GM21515 (cell line): ENCODE measurements around the gene U2AF1L4.

ENCODE experiments used
- ATAC-seq: cut with Tn5 transposase; IDR thresholded peaks from one replicate; pipeline ENCODE4 v1.9.1; 2021; ENCODE audit not compliant: unreplicated experiment

U2AF1L4 gene

DNA sequence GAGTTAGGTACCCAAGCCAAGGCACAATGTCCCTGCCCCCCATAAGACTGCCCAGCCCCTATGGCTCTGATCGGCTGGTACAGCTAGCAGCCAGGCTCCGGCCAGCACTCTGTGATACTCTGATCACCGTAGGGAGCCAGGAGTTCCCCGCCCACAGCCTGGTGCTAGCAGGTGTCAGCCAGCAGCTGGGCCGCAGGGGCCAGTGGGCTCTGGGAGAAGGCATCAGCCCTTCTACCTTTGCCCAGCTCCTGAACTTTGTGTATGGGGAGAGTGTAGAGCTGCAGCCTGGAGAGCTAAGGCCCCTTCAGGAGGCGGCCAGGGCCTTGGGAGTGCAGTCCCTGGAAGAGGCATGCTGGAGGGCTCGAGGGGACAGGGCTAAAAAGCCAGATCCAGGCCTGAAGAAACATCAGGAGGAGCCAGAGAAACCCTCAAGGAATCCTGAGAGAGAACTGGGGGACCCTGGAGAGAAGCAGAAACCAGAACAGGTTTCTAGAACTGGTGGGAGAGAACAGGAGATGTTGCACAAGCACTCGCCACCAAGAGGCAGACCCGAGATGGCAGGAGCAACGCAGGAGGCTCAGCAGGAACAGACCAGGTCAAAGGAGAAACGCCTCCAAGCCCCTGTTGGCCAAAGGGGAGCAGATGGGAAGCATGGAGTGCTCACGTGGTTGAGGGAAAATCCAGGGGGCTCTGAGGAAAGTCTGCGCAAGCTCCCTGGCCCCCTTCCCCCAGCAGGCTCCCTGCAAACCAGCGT, 30.4 kb downstream of the U2AF1L4 start:
- ATAC-seq, result no peak

DNA sequence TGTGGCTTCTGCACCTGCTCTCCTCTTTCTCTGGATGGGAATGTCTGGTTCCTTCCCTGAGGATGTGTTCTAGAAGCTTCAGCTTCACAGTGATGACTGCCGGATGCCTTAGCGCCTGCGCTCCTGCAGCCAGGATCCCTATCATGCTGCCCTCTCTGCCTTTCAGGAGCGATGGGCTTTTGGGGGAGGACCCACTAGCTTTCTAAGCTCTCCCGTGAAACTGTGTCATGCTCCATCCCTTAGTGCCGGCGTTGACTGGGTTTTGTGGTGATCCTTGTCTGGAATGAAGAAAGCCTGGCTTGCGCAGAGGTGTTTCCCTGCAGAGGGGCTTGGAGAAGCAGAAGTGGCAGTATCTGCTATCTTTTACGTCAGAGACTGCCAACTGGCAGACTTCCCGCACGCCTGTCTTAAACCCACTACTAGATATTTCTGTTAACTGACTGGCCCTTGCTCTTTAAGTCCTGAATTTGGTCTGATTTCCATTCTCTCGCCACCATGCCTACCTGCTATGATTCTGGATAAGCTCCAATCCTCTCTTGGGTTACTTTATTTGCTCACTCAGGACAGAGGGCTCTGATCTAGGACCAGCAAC, 31.2 kb downstream of the U2AF1L4 start:
- ATAC-seq, result no peak

DNA sequence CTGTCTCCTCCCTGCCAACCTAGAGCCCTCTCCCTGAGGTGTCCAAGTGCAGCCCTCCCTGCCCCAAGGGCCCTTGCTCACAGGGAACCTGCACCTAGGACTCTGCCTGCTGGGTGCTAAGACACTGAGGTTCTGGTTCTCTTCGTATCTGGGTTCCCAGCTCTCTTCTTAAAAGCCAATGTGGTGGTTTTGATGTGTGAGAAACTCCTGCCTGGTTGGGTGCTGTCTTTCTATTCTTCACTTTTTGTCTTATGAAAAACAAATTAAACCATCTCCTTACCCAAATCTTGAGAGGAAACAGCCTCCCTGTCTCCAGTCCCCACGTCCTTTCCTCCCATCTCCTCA, 31.7 kb downstream of the U2AF1L4 start:
- no peak for ATAC-seq

DNA sequence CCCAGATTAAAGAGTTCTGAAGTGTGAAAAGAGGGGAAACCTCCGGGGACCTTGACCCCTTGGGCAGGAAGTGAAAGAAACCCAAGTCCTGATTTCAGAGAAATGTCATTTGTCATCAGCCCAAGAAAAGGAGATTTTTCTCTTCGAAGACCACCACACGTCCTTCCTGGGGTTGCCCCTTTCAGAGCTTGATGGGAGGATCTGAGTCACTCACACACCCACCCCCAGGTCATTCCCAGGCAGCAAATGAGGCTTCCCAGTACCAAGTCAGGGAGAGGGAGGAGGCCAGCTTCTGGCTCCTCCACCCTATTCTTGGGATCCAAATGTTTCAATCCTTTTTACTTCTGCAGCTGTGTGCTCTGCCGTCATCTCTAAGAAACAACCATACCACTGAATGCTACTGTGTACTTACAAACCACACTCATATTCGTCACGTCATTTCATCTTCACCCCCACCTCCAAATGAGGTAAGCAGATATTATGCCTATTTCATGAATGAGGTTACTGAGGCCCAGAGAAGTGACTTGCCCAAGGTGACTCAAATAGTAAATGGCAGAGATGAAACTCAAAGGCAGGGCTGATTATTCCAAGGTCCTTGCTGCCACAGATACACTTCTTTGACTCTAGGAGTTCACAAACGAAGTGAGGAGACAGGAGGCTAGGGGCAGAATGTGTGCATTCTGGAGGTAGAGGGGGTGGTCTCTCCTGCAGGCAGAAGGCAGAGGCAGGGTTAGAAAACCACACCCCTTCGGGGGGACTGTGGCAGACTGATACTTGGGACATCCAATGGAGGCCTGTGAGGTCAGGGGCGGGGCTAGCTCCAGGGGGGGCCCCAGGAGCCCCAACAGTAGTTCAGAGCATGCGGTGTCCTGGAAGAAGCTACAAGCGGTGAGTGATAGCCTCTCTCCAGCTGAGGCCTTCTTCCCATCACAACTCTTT, 32.4 kb downstream of the U2AF1L4 start:
- peak; percentile 19 for ATAC-seq

DNA sequence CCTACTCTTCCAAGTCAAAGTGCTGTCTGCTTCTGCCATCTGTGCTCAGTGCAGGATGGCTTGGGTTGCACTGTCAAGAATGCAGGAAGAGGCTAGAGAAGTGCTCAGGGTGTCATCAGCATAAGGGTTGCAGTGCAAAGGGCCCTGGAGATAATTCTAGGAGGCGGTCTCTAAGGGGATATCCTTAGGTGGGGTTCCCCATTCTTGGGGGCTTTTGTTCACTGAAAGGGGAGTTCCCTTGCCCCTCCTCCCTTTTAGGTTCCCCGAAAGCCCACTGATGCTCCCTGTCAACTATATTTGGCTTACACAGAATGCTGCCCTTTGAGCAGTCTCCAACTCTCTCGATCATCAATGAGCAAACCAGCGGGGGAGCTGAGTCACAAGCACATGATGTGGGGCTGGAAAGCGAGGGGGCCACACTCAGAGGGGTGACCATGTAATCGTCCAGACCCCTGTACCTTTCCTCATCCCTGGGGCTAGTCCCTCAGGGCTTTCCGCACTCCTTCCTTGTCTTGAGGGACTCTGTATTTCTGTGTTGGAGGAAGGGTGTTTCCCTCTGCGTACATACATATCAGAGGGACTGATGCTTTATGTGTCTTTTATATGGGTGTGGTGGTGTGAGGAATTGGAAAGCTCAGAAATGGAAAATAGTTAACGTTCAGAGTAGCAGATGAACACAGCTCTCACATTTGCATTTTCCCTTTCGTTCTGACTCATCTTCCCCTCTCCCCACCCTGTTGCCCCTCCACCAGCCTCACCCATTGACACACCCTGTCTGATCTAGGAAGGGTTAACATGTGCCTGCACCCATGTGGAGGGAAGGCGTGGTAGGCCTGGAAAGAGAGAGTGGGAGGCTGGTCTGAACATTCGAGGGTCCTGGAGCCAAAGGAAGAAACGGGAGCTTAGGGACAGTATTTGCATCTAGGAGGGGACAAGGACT, 34.2 kb downstream of the U2AF1L4 start:
- ATAC-seq, result no peak

DNA sequence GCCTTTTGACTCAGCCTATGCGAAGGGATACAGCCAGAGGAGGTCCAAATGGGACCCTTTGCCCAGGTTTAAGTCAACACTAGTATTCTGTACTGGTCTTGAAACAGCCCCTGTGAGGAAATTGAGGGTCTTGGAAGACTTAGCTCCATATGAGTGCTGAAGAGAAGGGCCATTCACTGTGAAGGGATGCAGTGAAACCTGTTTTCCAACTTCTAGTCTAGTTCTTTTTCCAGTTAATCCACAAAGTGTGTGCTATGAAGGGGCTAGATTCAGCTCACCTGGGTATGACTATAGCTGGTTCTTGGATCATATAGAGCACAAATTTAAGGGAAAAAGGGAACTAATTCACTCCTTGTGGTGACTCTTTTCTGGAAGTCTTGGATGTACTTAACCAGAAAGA, 36.8 kb downstream of the U2AF1L4 start:
- no peak for ATAC-seq

DNA sequence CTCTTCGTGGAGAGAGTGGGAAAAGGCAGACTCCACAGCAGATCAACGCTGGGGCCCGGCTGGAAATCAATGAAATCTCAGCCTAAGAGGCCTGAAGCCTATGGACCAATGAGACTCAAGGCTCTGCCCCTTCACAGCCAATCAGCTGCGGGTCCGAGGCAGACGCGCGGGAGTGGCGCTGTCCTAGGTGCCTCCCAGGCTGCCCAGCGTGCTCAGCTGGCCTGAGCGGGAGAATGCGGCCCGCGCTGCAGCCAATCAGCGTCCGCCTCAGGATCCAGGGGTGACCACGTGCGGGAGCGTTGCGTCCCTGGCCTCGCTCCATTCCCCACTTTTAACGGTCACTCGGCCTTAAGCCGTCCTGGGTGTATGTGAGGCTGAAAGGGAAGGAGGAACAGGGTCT, 41.0 kb downstream of the U2AF1L4 start, which contains the start of gene ZBTB32:
Gene ZBTB32 (plus strand): TSS at position 341 of the 400 bp plus-strand sequence. CDS start 10,069 bp downstream, outside the sequence.
- no peak for ATAC-seq

DNA sequence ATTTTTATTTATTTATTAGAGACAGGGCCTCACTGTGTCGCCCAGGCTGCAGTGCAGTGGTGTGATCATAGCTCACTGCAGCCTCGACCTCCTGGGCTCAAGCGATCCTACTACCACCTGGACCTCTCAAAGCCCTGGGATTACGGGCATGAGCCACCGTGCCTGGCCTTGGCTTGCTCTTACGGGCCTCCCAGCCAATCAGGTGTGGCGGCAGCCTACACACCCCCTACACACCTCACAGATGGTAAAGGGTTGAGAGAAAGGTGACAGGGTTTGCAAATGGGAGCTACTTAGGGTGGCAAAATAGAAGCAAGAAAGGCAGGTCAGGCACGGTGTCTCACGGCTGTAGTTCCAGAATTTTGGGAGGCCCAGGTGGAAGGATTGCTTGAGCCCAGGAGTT, 41.9 kb downstream of the U2AF1L4 start:
- ATAC-seq, result no peak

DNA sequence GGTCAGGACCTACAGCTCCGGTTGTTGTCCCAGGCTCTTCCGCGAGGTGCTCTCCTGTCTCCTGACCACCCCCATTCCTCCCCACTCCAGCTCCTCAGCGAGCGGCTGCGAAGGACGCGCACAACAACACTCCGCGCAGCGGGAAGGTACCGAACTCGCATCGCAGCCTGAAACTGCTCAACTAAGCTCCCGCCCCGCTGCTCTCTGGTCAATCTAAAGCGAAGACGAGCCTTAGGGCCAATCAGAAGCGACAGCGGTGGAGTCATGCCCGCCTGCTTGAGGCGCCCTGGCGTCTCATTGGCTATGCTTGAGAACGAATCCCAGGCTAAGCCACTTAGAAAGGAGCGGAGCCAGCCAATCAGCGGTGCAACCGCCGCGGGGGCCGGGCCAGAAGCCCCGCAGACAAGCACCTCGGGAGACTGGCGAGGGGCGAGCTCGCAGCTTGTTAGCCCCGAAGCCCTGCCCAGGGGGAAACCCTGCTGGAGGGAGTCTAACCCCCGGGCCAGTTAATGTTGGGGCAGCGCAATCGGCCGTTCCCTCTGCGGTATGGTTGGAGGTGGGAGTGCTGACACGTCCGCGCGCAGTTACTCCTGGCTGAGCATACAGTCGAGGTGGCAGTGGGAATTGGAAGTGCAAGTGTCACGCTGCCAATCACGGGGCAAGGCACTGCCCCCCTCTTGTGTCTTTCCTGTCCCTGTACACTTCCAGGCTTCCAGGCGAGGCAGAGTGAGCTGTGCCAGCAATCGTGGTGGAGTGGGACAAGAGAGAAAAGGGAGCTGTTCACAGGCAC, 42.8 kb downstream of the U2AF1L4 start:
- ATAC-seq, result peak; percentile 90

DNA sequence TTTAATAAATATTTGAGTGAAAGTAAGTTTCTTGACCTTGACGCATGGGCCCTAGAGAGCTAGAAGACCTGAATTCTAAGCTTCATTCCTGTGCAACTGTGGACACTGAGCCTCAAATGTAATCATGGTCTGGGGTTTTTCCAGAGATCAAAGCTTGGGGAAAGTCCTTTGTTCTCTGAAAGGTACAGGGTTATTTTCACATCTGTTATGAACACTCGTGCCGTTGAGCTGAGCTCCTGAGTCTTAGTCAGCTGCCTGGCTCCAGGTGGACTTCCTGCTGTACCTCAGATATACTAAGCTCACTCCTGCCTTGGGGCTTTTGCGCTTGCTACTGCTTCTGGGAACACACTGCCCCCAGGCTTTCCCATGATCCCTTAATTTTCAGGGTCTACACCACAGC, 48.4 kb downstream of the U2AF1L4 start:
- ATAC-seq, result no peak

DNA sequence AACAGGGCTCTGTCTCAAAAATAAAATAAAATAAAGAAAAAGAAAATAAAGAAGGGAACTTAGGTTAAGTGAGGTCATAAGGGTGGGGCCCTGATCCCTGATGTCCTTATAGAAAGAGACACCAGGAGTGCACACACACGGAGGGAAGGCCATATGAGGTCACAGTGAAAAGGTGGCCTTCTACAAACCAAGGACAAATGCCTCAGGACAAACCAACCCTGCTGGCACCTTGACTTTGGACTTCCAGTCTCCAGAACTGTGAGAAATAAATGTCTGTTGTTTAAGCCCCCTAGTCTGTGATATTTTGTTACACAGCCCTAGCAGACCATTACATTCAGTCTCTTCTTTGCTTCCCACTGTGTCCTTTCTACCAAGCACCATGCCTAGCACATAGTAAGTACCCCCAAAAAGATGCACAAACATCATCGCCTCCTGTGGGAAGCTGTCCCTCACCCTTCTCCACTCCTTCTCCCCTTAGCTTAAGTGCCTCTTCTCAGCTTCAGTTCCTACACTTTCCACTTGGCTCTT, 49.3 kb downstream of the U2AF1L4 start:
- ATAC-seq, result no peak

DNA sequence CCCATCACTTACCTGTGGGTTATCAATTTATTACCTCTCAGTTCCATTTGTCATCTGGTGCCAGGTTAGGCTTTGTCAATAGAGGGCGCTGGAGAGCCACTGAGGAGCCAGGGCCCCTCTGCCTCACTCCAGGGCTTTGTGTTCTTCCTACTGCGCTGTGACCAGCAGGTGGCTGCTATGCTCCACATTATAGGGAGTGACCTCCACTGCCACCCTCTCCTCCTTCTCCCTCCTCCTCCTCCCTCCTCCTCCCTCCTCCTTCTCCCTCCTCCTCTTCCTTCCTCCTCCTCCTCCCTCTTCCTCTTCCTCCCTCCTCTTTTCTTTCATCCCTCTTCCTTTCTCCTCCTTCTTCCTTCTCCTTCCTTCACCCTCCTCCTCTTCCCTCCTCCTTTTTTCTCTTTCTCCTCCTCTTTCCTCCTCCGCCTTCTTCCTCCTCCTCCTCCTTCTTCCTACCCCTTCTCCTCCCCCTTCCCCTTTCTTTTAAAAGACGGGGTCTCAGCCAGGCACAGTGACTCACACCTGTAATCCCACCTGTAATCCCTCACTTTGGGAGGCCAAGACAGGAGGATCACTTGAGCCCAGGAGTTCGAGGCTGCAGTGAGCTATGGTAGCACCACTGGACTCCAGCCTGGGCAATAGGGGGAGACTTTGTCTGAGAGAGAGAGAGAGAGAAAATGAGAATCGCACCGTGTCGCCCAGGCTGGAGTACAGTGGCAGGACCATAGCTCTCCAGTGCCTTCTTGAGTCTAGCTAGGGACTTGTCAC, 51.2 kb downstream of the U2AF1L4 start:
- ATAC-seq, result peak; percentile 75

DNA sequence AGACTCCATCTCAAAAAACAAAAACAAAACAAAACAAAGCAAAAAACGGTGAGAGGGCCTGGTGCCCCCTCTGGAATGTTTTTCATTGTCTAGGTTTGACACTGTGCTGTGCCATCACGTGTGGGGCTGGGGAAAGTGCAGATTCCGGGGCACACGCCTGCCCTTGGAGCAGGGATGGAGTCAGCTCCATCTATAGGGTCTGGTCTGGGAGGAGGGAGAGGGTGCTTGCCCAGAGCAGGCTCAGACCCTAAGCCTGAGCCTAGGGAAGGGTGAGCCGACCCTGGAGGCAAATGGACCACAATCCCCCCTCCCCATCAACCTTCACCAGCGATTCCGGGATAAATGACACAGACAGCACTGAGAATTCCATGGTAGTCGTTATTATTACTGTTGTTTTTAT, 51.8 kb downstream of the U2AF1L4 start:
- ATAC-seq, result no peak
